Measurements from ENCODE around the gene ADORA1. TPM values are rescaled to one million over a fixed set of nuclear protein-coding genes. Genes with fewer than 3 reads are reported as not detected.

ADORA1 gene
- total and polyA plus RNA-seq, 4 experiments from 2014 or later: 0.10 TPM; not detected in 3

DNA sequence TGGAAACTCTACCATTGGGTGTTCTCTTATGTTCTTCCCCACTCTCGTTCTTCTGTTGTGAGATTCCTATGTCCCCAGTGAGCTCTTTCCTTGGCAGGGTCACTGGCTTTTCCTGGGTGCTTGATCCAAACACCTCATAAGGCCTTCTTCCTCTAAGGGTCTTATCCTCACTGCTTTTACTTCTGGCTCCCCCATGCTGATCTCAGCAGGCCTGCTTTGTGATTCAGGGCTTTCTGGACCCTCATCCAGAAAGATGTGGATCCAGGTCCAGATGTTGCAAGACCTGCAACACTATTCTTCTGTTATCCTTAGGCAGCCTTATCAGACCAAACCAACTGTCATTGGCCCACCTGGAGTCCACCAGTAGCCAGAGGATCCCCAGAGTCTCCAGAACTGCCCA, 30.5 kb upstream of the ADORA1 start:
- Mint-ChIP-seq H3K4me3 (no peak overlapping the region), H3K4me1 (no peaks in the 10 kb centered on the region), H3K36me3 (peaks cover 0 to 1% of the 10 kb centered on the region in 2 donors), H3K27ac (no peak overlapping the region), H3K9me3 (peaks cover 2 to 39% (median 25%) of the 10 kb centered on the region in 8 donors), H3K27me3 (peaks cover 8 to 18% of the 10 kb centered on the region in 2 donors)
- no peak overlapping the region for H3K27ac ChIP-seq (ENCODE audit: low read depth, low read length)
- intact Hi-C loops (cut with micrococcal nuclease): no loop called here
- H3K4me1 ChIP-seq (ENCODE audit: insufficient read depth, low read length): no peaks in the 10 kb centered on the region
- DNase-seq: no peak
- POLR2A ChIA-PET (ENCODE audit: partially characterized antibody): no interaction called here
- H3K9me3 ChIP-seq (ENCODE audit: control insufficient read depth in 1 of 2, low read length in 2 of 2): no peaks in the 10 kb centered on the region
- H3K4me3 ChIP-seq (ENCODE audit: low read length in 2 of 2): no peak overlapping the region
- no peaks in the 10 kb centered on the region for H3K27me3 ChIP-seq (ENCODE audit: insufficient read depth, low read length)
- H3K36me3 ChIP-seq (ENCODE audit: insufficient read depth, low read length): no peaks in the 10 kb centered on the region
- CTCF ChIA-PET (ENCODE audit: partially characterized antibody): no interaction called here

DNA sequence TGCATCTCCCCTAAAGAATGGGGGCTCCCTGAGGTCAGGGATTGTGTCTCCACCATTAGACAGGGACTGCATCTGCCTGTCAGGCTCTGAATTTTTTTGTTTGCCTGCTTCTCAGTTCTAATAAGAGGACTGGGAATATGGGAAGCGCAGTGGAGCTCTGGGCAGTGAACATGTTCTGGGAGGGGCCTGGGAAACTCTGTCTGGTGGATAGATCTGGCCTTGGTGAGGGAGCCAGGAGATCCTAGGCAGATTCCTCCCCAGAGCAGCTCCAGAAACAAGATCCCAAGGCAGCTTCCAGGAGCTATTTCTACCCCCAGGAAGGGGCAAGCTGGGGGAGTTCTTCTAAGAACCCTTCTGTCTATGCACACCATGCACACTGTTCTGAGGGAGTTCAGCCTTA, 29.1 kb upstream of the ADORA1 start:
- H3K4me3 ChIP-seq (ENCODE audit: low read length in 2 of 2): no peak overlapping the region
- no peak for DNase-seq
- Mint-ChIP-seq H3K27me3 (peaks cover 12 to 15% of the 10 kb centered on the region in 2 donors), H3K4me1 (no peaks in the 10 kb centered on the region), H3K27ac (no peak overlapping the region), H3K9me3 (peaks cover 2 to 35% (median 25%) of the 10 kb centered on the region in 8 donors), H3K4me3 (no peak overlapping the region), H3K36me3 (peaks cover 0 to 1% of the 10 kb centered on the region in 2 donors)
- no peaks in the 10 kb centered on the region for H3K36me3 ChIP-seq (ENCODE audit: insufficient read depth, low read length)
- H3K9me3 ChIP-seq (ENCODE audit: control insufficient read depth in 1 of 2, low read length in 2 of 2): no peaks in the 10 kb centered on the region
- ChIA-PET POLR2A (ENCODE audit: partially characterized antibody) (no interaction called here), CTCF (ENCODE audit: partially characterized antibody) (no interaction called here)
- H3K4me1 ChIP-seq (ENCODE audit: insufficient read depth, low read length): no peaks in the 10 kb centered on the region
- intact Hi-C loops (cut with micrococcal nuclease): no loop called here
- no peaks in the 10 kb centered on the region for H3K27me3 ChIP-seq (ENCODE audit: insufficient read depth, low read length)
- H3K27ac ChIP-seq (ENCODE audit: low read depth, low read length): no peak overlapping the region

DNA sequence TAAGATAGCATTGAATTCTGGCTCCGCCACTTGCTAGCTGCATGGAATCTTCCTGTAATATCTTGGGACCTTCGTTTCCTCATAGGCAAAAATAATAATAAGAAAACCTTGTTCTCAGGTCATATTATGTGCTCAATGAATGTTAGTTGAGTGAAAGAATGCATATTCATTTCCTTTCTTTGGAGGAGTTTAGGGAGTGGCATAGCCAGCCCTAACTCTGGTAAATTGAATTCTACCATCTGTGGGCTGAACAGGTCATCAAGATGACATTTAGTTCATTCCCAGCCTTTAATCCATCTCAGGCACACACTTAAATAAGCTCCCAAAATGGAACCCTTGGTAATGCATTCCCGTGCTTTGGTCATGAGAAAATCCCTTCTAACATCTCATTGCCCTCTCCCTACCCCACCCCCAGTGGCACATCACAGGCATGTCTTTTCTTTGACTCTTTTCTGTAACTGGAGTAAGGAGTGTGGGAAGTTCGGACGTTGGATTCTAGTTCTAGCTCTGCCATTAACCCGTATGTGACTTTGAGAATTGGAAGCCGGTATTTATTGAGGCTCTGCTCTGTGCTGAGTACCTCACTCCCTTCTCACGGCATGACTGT, 28.5 kb upstream of the ADORA1 start:
- POLR2A ChIA-PET (ENCODE audit: partially characterized antibody): no interaction called here
- H3K4me3 ChIP-seq (ENCODE audit: low read length in 2 of 2): no peak overlapping the region
- no peaks in the 10 kb centered on the region for H3K4me1 Mint-ChIP-seq
- no peak overlapping the region for H3K4me3 Mint-ChIP-seq
- no peak overlapping the region for H3K27ac Mint-ChIP-seq
- CTCF ChIA-PET (ENCODE audit: partially characterized antibody): no interaction called here
- no peaks in the 10 kb centered on the region for H3K36me3 ChIP-seq (ENCODE audit: insufficient read depth, low read length)
- no peak for DNase-seq
- no peaks in the 10 kb centered on the region for H3K9me3 ChIP-seq (ENCODE audit: control insufficient read depth in 1 of 2, low read length in 2 of 2)
- H3K27me3 Mint-ChIP-seq: peaks cover 12 to 15% of the 10 kb centered on the region in 2 donors
- intact Hi-C loops (cut with micrococcal nuclease): no loop called here
- H3K36me3 Mint-ChIP-seq: peaks cover 0 to 1% of the 10 kb centered on the region in 2 donors
- no peaks in the 10 kb centered on the region for H3K27me3 ChIP-seq (ENCODE audit: insufficient read depth, low read length)
- H3K9me3 Mint-ChIP-seq: peaks cover 2 to 32% (median 23%) of the 10 kb centered on the region in 8 donors
- H3K27ac ChIP-seq (ENCODE audit: low read depth, low read length): no peak overlapping the region
- no peaks in the 10 kb centered on the region for H3K4me1 ChIP-seq (ENCODE audit: insufficient read depth, low read length)

DNA sequence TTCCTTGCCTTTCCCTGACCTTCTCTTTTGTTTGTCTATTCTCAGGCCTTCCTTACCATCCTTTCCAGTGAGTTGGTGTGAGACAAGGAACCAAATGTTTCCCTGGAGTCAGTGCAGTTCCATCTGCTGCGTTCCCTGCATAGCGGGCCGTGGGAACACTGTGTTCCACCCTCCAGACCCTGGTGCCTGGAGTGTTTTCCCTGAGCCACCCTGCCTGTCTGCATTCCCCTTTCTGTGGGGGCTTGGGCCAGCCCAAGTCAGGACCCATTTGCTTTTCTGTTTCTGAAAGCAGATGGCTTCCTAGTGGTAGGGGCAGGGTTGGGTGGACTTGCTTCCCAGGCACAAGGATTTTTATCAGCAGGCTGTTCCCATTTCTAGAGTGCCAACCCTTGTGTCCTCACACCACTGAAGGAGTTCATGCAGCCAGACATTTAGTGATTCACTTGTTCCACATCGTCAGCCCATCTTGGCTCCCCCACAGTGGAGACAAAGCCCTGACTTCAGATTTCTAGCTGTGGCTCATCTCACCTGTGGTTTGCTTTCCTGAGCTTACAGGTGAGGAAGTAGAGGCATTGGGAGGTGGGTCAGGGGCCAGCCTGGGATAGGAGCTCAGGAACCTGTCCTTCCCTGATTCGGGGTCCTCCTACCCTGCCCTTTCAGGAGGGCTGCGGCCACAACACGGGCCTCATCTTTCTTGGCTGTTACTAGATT, 27.6 kb upstream of the ADORA1 start:
- Mint-ChIP-seq H3K27me3 (peaks cover 12 to 17% of the 10 kb centered on the region in 2 donors), H3K4me3 (no peak overlapping the region), H3K9me3 (peaks cover 2 to 25% (median 16%) of the 10 kb centered on the region in 8 donors), H3K4me1 (no peaks in the 10 kb centered on the region), H3K27ac (no peak overlapping the region), H3K36me3 (no peaks in the 10 kb centered on the region)
- no peaks in the 10 kb centered on the region for H3K36me3 ChIP-seq (ENCODE audit: insufficient read depth, low read length)
- intact Hi-C loops (cut with micrococcal nuclease): no loop called here
- H3K4me1 ChIP-seq (ENCODE audit: insufficient read depth, low read length): no peaks in the 10 kb centered on the region
- no peaks in the 10 kb centered on the region for H3K27me3 ChIP-seq (ENCODE audit: insufficient read depth, low read length)
- POLR2A ChIA-PET (ENCODE audit: partially characterized antibody): no interaction called here
- H3K4me3 ChIP-seq (ENCODE audit: low read length in 2 of 2): no peak overlapping the region
- H3K9me3 ChIP-seq (ENCODE audit: control insufficient read depth in 1 of 2, low read length in 2 of 2): no peaks in the 10 kb centered on the region
- no peak overlapping the region for H3K27ac ChIP-seq (ENCODE audit: low read depth, low read length)
- no peak for DNase-seq
- CTCF ChIA-PET (ENCODE audit: partially characterized antibody): interaction anchor here (1.6 kb wide), 1 partner anchor 48 kb away, joined by 3 read pairs; no protein-coding TSS in a partner anchor

DNA sequence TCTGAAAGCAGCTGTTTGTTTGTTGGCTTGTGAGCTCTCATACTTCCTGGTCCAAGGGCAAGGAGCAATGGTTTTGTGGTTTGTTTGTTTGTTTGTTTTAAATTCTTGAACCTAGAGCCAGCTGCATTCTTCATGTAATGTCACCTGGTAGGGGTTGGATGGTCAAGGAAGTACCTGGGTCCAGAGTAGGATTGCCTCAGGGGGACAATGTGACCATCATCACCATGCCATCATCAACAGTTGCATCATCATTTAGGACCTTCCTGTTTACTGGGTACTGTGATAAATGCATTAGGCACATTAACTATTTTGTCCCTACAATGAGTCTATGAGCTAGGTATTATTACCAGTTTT, 27.0 kb upstream of the ADORA1 start:
- H3K4me3 Mint-ChIP-seq: no peak overlapping the region
- intact Hi-C loops (cut with micrococcal nuclease): no loop called here
- no peaks in the 10 kb centered on the region for H3K36me3 ChIP-seq (ENCODE audit: insufficient read depth, low read length)
- H3K27me3 ChIP-seq (ENCODE audit: insufficient read depth, low read length): no peaks in the 10 kb centered on the region
- ChIA-PET CTCF (ENCODE audit: partially characterized antibody) (interaction anchor here (1.6 kb wide), 1 partner anchor 47 kb away, joined by 3 read pairs; no protein-coding TSS in a partner anchor), POLR2A (ENCODE audit: partially characterized antibody) (no interaction called here)
- H3K4me3 ChIP-seq (ENCODE audit: low read length in 2 of 2): no peak overlapping the region
- no peak overlapping the region for H3K27ac ChIP-seq (ENCODE audit: low read depth, low read length)
- no peak for DNase-seq
- H3K36me3 Mint-ChIP-seq: no peaks in the 10 kb centered on the region
- H3K27ac Mint-ChIP-seq: no peak overlapping the region
- peaks cover 12 to 17% of the 10 kb centered on the region in 2 donors for H3K27me3 Mint-ChIP-seq
- no peaks in the 10 kb centered on the region for H3K4me1 Mint-ChIP-seq
- H3K4me1 ChIP-seq (ENCODE audit: insufficient read depth, low read length): no peaks in the 10 kb centered on the region
- no peaks in the 10 kb centered on the region for H3K9me3 ChIP-seq (ENCODE audit: control insufficient read depth in 1 of 2, low read length in 2 of 2)
- peaks cover 2 to 24% (median 15%) of the 10 kb centered on the region in 8 donors for H3K9me3 Mint-ChIP-seq

DNA sequence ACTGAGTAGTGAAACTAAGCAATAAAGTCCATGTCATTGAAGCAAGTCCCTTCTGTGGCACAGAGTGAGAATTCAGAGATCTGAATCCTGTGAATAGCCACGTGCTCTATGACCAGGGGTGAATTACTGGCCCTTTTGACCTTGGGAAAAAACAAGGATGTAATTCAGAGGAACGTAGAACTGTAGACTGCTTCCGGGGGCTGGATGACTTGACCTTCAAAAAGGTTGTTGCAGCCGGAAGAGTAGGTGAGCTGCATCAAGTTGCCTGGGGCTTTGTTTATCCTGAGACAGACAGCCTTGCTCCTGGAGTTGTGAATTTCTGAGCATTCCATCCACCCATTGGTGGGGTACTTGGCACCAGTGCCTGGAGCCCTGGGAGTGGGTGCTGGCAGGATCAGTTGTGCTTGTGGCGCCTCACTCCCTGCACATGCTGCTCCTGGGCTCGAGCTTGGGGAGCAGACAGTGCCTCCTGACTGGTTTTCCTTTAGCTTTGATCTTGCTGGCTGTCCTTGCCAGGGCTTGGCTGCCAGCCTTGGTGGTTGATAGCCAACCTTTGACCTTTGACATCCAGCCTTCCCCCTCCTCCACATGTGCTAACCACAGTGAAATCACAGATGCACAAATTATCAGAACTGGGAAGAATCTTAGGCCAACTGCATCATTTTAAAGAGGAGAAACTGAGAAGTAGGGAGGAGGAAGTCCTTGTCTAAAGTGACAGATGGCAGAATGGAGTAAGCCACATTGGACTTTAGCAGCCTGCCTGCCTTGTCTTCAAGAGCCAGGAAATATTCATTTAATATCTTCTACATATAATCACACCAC, 25.5 kb upstream of the ADORA1 start:
- H3K27ac Mint-ChIP-seq: no peak overlapping the region
- H3K9me3 Mint-ChIP-seq: peaks cover 0 to 16% (median 7%) of the 10 kb centered on the region in 8 donors
- no peak overlapping the region for H3K4me3 ChIP-seq (ENCODE audit: low read length in 2 of 2)
- no peak overlapping the region for H3K27ac ChIP-seq (ENCODE audit: low read depth, low read length)
- no peak for DNase-seq
- ChIA-PET POLR2A (ENCODE audit: partially characterized antibody) (no interaction called here), CTCF (ENCODE audit: partially characterized antibody) (interaction anchor here (1.3 to 1.6 kb wide), 2 partner anchors 8 to 46 kb away, joined by 3 read pairs; no protein-coding TSS in a partner anchor)
- H3K4me1 ChIP-seq (ENCODE audit: insufficient read depth, low read length): no peaks in the 10 kb centered on the region
- H3K36me3 ChIP-seq (ENCODE audit: insufficient read depth, low read length): no peaks in the 10 kb centered on the region
- no peaks in the 10 kb centered on the region for H3K27me3 ChIP-seq (ENCODE audit: insufficient read depth, low read length)
- H3K4me3 Mint-ChIP-seq: no peak overlapping the region
- H3K27me3 Mint-ChIP-seq: peaks cover 14% of the 10 kb centered on the region in 2 donors
- intact Hi-C loops (cut with micrococcal nuclease): no loop called here
- no peaks in the 10 kb centered on the region for H3K4me1 Mint-ChIP-seq
- H3K9me3 ChIP-seq (ENCODE audit: control insufficient read depth in 1 of 2, low read length in 2 of 2): no peaks in the 10 kb centered on the region
- no peaks in the 10 kb centered on the region for H3K36me3 Mint-ChIP-seq

DNA sequence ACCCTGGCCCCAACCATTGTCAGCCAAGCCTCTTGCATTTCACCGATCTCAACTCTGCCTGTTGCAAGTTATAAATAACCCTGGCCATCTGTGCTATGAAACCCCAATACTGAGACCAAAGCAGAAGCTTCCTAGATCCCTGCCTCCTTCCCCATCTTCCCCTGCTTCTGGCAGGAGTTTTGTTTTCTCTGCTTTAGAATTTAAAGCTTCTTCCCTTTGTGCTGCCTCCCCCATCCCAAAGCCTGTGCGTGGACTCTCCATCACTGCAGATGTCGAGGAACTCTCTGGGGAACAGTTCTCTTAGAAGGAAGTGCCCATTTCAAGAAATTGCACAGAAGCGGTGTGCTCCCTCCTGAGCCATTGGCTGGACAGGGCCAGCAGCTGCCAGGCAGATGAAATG, 24.3 kb upstream of the ADORA1 start:
- ChIA-PET POLR2A (ENCODE audit: partially characterized antibody) (no interaction called here), CTCF (ENCODE audit: partially characterized antibody) (interaction anchor here (1.3 kb wide), 1 partner anchor 9 kb away, joined by 3 read pairs; no protein-coding TSS in a partner anchor)
- no peak for DNase-seq
- intact Hi-C loops (cut with micrococcal nuclease): no loop called here
- Histone ChIP-seq H3K27ac (ENCODE audit: low read depth, low read length) (no peak overlapping the region), H3K4me1 (ENCODE audit: insufficient read depth, low read length) (no peaks in the 10 kb centered on the region), H3K36me3 (ENCODE audit: insufficient read depth, low read length) (no peaks in the 10 kb centered on the region), H3K4me3 (ENCODE audit: low read length in 2 of 2) (no peak overlapping the region), H3K27me3 (ENCODE audit: insufficient read depth, low read length) (peaks cover 7% of the 10 kb centered on the region), H3K9me3 (ENCODE audit: control insufficient read depth in 1 of 2, low read length in 2 of 2) (no peaks in the 10 kb centered on the region)
- no peaks in the 10 kb centered on the region for H3K36me3 Mint-ChIP-seq
- peaks cover 20 to 24% of the 10 kb centered on the region in 2 donors for H3K27me3 Mint-ChIP-seq
- H3K27ac Mint-ChIP-seq: no peak overlapping the region
- H3K9me3 Mint-ChIP-seq: peaks cover 0 to 11% (median 5%) of the 10 kb centered on the region in 8 donors
- no peaks in the 10 kb centered on the region for H3K4me1 Mint-ChIP-seq
- no peak overlapping the region for H3K4me3 Mint-ChIP-seq
